Measurements from ENCODE around the gene MEX3B. TPM values are rescaled to one million over a fixed set of nuclear protein-coding genes. Genes with fewer than 3 reads are reported as not detected.
"Not testable (repeated sequence)": the region's sequence is repeated elsewhere in the genome, so short reads cannot be mapped to it uniquely, and the experiment has no call there.

Gene MEX3B
- total RNA-seq, 2 donors from 2014 or later, result 0.73 to 47.6 TPM

- 97% methylated on average over 7 of the region's 7 CpGs for WGBS
- DNase-seq (ENCODE audit: low spot score), result no peak
- TF ChIP-seq POLR2AphosphoS5 (IDR thresholded peaks at IDR 0.05) (no peak), POLR2A (IDR thresholded peaks at IDR 0.05) (no peak), CTCF (IDR thresholded peaks at IDR 0.05) (no peak)
- intact Hi-C loops (cut with DNase I), result no loop called here
- H3K4me1 ChIP-seq (replicated peaks), result no peaks in the 10 kb centered on the region
- H3K4me3 ChIP-seq, result no peak overlapping the region
- no peaks in the 10 kb centered on the region for H3K36me3 ChIP-seq
- H3K27me3 ChIP-seq (replicated peaks; ENCODE audit: insufficient read depth), result no peaks in the 10 kb centered on the region
- H3K27ac ChIP-seq, result no peak overlapping the region
- H3K9me3 ChIP-seq, result no peaks in the 10 kb centered on the region
Measured at GRCh38 chr15:82036461-82036860, 9.4 kb downstream of the MEX3B start.

- TF ChIP-seq CTCF (IDR thresholded peaks at IDR 0.05), result no peak
- TF ChIP-seq POLR2AphosphoS5 (IDR thresholded peaks at IDR 0.05), result no peak
- no peak for TF ChIP-seq POLR2A (IDR thresholded peaks at IDR 0.05)
- Histone ChIP-seq H3K4me3 (no peak overlapping the region), H3K36me3 (no peaks in the 10 kb centered on the region), H3K27me3 (replicated peaks; ENCODE audit: insufficient read depth) (no peaks in the 10 kb centered on the region), H3K4me1 (replicated peaks) (no peaks in the 10 kb centered on the region), H3K9me3 (no peaks in the 10 kb centered on the region), H3K27ac (no peak overlapping the region)
- WGBS, result 71% methylated on average over 5 of the region's 5 CpGs
- no peak for DNase-seq (ENCODE audit: low spot score)
- intact Hi-C loops (cut with DNase I), result no loop called here
Measured at GRCh38 chr15:82031871-82032270, 13.9 kb downstream of the MEX3B start.

GRCh38 chr15:82030176-82030575, 15.6 kb downstream of the MEX3B start:
- H3K4me3 ChIP-seq, result no peak overlapping the region
- no peaks in the 10 kb centered on the region for H3K27me3 ChIP-seq (replicated peaks; ENCODE audit: insufficient read depth)
- DNase-seq (ENCODE audit: low spot score), result no peak
- H3K36me3 ChIP-seq, result no peaks in the 10 kb centered on the region
- TF ChIP-seq POLR2A (IDR thresholded peaks at IDR 0.05) (no peak), POLR2AphosphoS5 (IDR thresholded peaks at IDR 0.05) (no peak), CTCF (IDR thresholded peaks at IDR 0.05) (no peak)
- intact Hi-C loops (cut with DNase I), result no loop called here
- H3K27ac ChIP-seq, result no peak overlapping the region
- H3K9me3 ChIP-seq, result no peaks in the 10 kb centered on the region
- WGBS, result 90% methylated on average over 2 of the region's 2 CpGs
- H3K4me1 ChIP-seq (replicated peaks), result no peaks in the 10 kb centered on the region

- 77% methylated on average over 5 of the region's 5 CpGs for WGBS
- H3K9me3 ChIP-seq, result not testable (repeated sequence)
Measured at GRCh38 chr15:82028163-82028562, 17.7 kb downstream of the MEX3B start.

GRCh38 chr15:82021992-82022391, 23.8 kb downstream of the MEX3B start:
- Histone ChIP-seq H3K27ac (no peak overlapping the region), H3K27me3 (replicated peaks; ENCODE audit: insufficient read depth) (no peaks in the 10 kb centered on the region), H3K4me1 (replicated peaks) (no peaks in the 10 kb centered on the region), H3K9me3 (no peaks in the 10 kb centered on the region), H3K4me3 (no peak overlapping the region), H3K36me3 (no peaks in the 10 kb centered on the region)
- 0% methylated on average over 1 of the region's 1 CpG for WGBS
- intact Hi-C loops (cut with DNase I), result no loop called here
- DNase-seq (ENCODE audit: low spot score), result peak; percentile 30
- no peak for TF ChIP-seq CTCF (IDR thresholded peaks at IDR 0.05)
- no peak for TF ChIP-seq POLR2AphosphoS5 (IDR thresholded peaks at IDR 0.05)
- TF ChIP-seq POLR2A (IDR thresholded peaks at IDR 0.05), result no peak

More at GRCh38 chr15:82028163-82028562, 17.7 kb downstream of the MEX3B start:
- intact Hi-C loops (cut with DNase I); H3K4me3 ChIP-seq; H3K27ac ChIP-seq; H3K4me1 ChIP-seq (replicated peaks); H3K27me3 ChIP-seq (replicated peaks; ENCODE audit: insufficient read depth); H3K36me3 ChIP-seq; DNase-seq (ENCODE audit: low spot score): not testable (repeated sequence)

Measured in prostate gland (tissue), 2 donors.